Neural crest cell (in vitro differentiated cells): ENCODE measurements around the gene CD276. TPM values are rescaled to one million over a fixed set of nuclear protein-coding genes. Genes with fewer than 3 reads are reported as not detected.
"Not testable (repeated sequence)": the region's sequence is repeated elsewhere in the genome, so short reads cannot be mapped to it uniquely, and the experiment has no call there.

ENCODE experiments used
- DNase-seq: peaks from one replicate; pipeline ENCODE4 v3.0.0; 2021; ENCODE audit warnings: low read depth, mixed read lengths, low spot score
- H3K27ac Mint-ChIP-seq: one replicate; pipeline ENCODE4 v1.8.0; 2021; ENCODE audit warnings: mild to moderate bottlenecking, mixed read lengths; ENCODE audit not compliant: unreplicated experiment
- H3K27me3 Mint-ChIP-seq: 2 replicates; pipeline ENCODE4 v1.8.0; 2021; ENCODE audit warnings: low read depth, mild to moderate bottlenecking, mixed read lengths
- H3K36me3 Mint-ChIP-seq: 2 replicates; pipeline ENCODE4 v1.8.0; 2021; ENCODE audit warnings: low read depth, mild to moderate bottlenecking, mixed read lengths
- H3K4me1 Mint-ChIP-seq: 2 replicates; pipeline ENCODE4 v1.8.0; 2021; ENCODE audit warnings: mixed read lengths
- H3K4me3 Mint-ChIP-seq: one replicate; pipeline ENCODE4 v1.8.0; 2021; ENCODE audit warnings: mild to moderate bottlenecking, mixed read lengths
- H3K9me3 Mint-ChIP-seq: 2 replicates; pipeline ENCODE4 v1.8.0; 2021; ENCODE audit warnings: mixed read lengths
- CTCF ChIP-seq: fragments of 200-600 bp; sonication (generic); conservative IDR thresholded peaks from 2 replicates; pipeline ENCODE4 v1.5.0; 2021; ENCODE audit warnings: antibody characterized with exemption, mild to moderate bottlenecking
- long read RNA-seq: library from polyadenylated mRNA; unstranded; transcript quantifications from one replicate; pipeline ENCODE4 v2.0.0, GENCODE V29; 2020
- total RNA-seq: library from RNA; stranded (reverse); gene quantifications from 2 replicates; pipeline ENCODE4 v1.2.1, GENCODE V29; 2021

The CD276 gene
- total RNA-seq, result 184 and 199 TPM in 2 replicates
- long read RNA-seq, partial matches to known transcripts, result 1 of 6 reads
- long read RNA-seq, other reads (novel, unspliced or antisense), result 4 of 6 reads

- DNase-seq, result peak; percentile 68
- Mint-ChIP-seq H3K36me3 (no peaks in the 10 kb centered on the region), H3K4me1 (peaks cover 34% of the 10 kb centered on the region), H3K4me3 (peak within 1 kb of the TSS; percentile 98), H3K27me3 (peaks cover 5% of the 10 kb centered on the region), H3K27ac (peak within 1 kb of the TSS; percentile 99), H3K9me3 (no peaks in the 10 kb centered on the region)
- no peak for TF ChIP-seq CTCF
Measured at GRCh38 chr15:73683777-73684580, at the start of gene CD276. Gene CD276, plus strand, starts transcription at chr15:73684383. Its CDS starts 15,257 bp downstream, at chr15:73699640.

DNA sequence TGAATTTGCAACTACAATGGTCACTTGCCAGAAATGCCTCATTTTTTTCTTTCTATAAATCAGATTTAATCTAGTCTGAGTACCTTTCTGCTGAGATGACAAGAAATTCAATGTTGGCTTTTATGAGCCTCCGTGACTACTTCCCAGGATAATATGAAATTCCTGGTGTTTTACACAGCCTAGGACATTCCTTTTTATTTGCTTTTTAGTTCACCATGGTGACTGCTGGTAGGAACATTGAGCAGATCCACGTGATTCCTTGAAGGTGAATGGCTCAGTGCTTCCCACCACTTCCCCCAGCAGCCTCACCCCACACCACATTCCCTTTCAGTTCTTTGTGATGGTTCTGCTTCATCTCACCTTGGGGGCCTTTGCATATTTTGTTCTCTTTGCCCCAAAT lies 46.7 kb upstream of the CD276 start:
- peaks cover 5% of the 10 kb centered on the region for H3K9me3 Mint-ChIP-seq

DNA sequence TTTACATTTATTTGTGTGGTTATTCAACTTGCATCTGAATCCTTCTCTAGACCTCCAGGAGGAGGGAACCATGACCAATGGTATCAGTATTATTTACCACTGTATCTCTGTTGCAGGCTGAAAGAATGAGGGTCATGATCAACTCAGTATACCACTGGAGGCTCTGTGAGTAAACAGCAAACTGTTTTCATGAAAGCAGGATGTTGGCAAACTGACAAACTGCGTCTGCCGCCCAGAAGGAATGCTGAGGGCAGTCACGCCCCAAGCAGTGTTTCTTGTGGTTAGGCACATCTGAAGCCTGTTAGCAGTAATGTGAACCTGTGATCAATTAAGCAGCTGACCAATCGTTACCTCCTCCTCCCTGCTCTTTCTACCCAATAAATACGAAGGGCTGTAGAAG lies 44.7 kb upstream of the CD276 start:
- H3K9me3 Mint-ChIP-seq, H3K4me3 Mint-ChIP-seq, DNase-seq, H3K27ac Mint-ChIP-seq, H3K36me3 Mint-ChIP-seq: not testable (repeated sequence)
- peaks cover 24% of the 10 kb centered on the region for H3K27me3 Mint-ChIP-seq
- peaks cover 10% of the 10 kb centered on the region for H3K4me1 Mint-ChIP-seq

More for the DNA sequence above, 46.7 kb upstream of the CD276 start:
- Mint-ChIP-seq H3K27me3 (peaks cover 24% of the 10 kb centered on the region), H3K4me1 (peaks cover 17% of the 10 kb centered on the region), H3K4me3 (no peak overlapping the region), H3K27ac (no peak overlapping the region), H3K36me3 (no peaks in the 10 kb centered on the region)
- no peak for TF ChIP-seq CTCF
- DNase-seq, result no peak

DNA sequence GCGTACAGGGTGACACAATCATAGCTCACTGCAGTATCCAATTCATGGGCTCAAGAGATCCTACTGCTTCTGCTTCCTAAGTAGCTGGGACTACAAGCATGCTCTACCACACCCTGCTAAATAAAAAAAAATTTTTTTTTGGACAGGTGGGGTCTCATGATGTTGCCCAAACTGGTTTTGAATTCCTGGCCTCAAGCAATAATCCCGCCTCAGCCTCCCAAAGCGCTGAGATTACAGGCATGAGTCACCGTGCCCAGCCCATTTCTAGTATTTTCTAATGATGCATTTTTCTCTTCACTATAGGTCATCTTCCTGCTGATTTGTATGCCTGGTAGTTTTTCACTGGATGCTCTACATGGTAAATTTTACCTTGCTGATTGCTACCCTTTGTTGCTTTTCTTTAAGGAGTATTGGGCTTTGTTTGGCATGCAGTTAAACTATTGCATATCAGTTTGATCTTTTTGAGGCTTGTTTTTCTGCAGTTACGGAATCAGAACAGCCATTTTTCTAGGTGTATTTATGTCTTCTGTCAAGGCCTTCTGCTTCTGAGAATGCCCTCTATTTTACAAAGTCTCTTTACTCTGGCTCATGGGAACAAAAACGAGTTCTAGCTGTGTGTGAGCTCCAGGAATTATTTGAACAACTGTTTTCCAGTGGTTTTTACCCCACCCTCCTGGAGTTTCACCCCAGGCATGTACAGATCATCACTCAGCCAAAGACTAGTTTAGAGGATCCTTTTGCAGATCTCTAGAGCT lies 36.7 kb upstream of the CD276 start:
- no peak overlapping the region for H3K27ac Mint-ChIP-seq
- H3K9me3 Mint-ChIP-seq, result no peaks in the 10 kb centered on the region

GRCh38 chr15:73648014-73648295 lies 36.2 kb upstream of the CD276 start:
- H3K4me1 Mint-ChIP-seq, result no peaks in the 10 kb centered on the region
- H3K27me3 Mint-ChIP-seq, result peaks cover 22% of the 10 kb centered on the region
- DNase-seq, result no peak
- no peak overlapping the region for H3K27ac Mint-ChIP-seq
- H3K36me3 Mint-ChIP-seq, result no peaks in the 10 kb centered on the region
- no peak for TF ChIP-seq CTCF
- no peaks in the 10 kb centered on the region for H3K9me3 Mint-ChIP-seq
- no peak overlapping the region for H3K4me3 Mint-ChIP-seq

More for the DNA sequence above, 36.7 kb upstream of the CD276 start:
- DNase-seq, result no peak
- Mint-ChIP-seq H3K4me3 (no peak overlapping the region), H3K36me3 (no peaks in the 10 kb centered on the region), H3K4me1 (no peaks in the 10 kb centered on the region), H3K27me3 (peaks cover 20% of the 10 kb centered on the region)
- no peak for TF ChIP-seq CTCF
